CD14-positive monocyte (primary cell): ENCODE data around the gene MYO1D. TPM values are rescaled to one million over a fixed set of nuclear protein-coding genes. Genes with fewer than 3 reads are reported as not detected.
"Not testable (repeated sequence)": the region's sequence is repeated elsewhere in the genome, so short reads cannot be mapped to it uniquely, and the experiment has no call there.

Experiments
- DNase-seq, 3 donors: peaks; one replicate each; pipeline ENCODE4 v3.0.0-alpha.2; 2011 to 2022
- H2AFZ ChIP-seq: 2 replicates; pipeline ENCODE4 v1.6.0; 2012; ENCODE audit warnings: mild to moderate bottlenecking, low read depth, low read length, inconsistent platforms; ENCODE audit not compliant: insufficient read depth, poor library complexity, severe bottlenecking
- H3K27ac ChIP-seq, 2 donors: 1 replicate in 1 of 2; 2 replicates in 1 of 2; pipeline ENCODE4 v1.5.1; 2012 to 2013; ENCODE audit warnings: low read length in 2 of 2, control low read depth in 1 of 2, inconsistent platforms in 1 of 2, low read depth in 1 of 2, mild to moderate bottlenecking in 1 of 2
- H3K27me3 ChIP-seq, 2 donors: one replicate each; pipeline versions ENCODE4 v1.6.0 to v1.6.1; 2011 to 2013; ENCODE audit warnings: low read length in 2 of 2; ENCODE audit not compliant: control insufficient read depth in 2 of 2, insufficient read depth in 2 of 2
- H3K36me3 ChIP-seq, 2 donors: replicated peaks in 1 of 2; 1 replicate in 1 of 2; 2 replicates in 1 of 2; pipeline versions ENCODE4 v1.5.1 to v1.6.1; 2012 to 2013; ENCODE audit warnings: low read length in 2 of 2, control low read depth in 1 of 2, inconsistent platforms in 1 of 2, mild to moderate bottlenecking in 1 of 2; ENCODE audit not compliant: insufficient read depth in 2 of 2, control insufficient read depth in 1 of 2
- H3K4me1 ChIP-seq, 2 donors: 1 replicate in 1 of 2; 2 replicates in 1 of 2; pipeline versions ENCODE4 v1.5.1 to v1.6.1; 2012 to 2013; ENCODE audit warnings: low read length in 2 of 2, control low read depth in 1 of 2, inconsistent platforms in 1 of 2, mild to moderate bottlenecking in 1 of 2, moderate library complexity in 1 of 2; ENCODE audit not compliant: insufficient read depth in 2 of 2, control insufficient read depth in 1 of 2
- H3K4me2 ChIP-seq: replicated peaks from 2 replicates; pipeline ENCODE3; 2012; ENCODE audit warnings: low read length, moderate library complexity, mild to moderate bottlenecking; ENCODE audit not compliant: poor library complexity, severe bottlenecking; ENCODE audit errors: extremely low read depth
- H3K4me3 ChIP-seq, 3 experiments: fragments of 200-600 bp in 1 of 3; sonication (generic) in 1 of 3; replicated peaks in 1 of 3; 1 replicate in 2 of 3; 2 replicates in 1 of 3; pipeline ENCODE4 v1.5.1; 2011 to 2013; ENCODE audit warnings: low read length in 3 of 3, mild to moderate bottlenecking in 3 of 3, control low read depth in 2 of 3, low read depth in 2 of 3, inconsistent platforms in 1 of 3, moderate library complexity in 1 of 3
- H3K79me2 ChIP-seq: 2 replicates; pipeline ENCODE4 v1.6.0; 2012; ENCODE audit warnings: mild to moderate bottlenecking, control low read depth, inconsistent platforms, low read length, moderate library complexity; ENCODE audit not compliant: insufficient read depth
- H3K9ac ChIP-seq: 2 replicates; pipeline ENCODE4 v1.6.0; 2017; ENCODE audit warnings: low read length, mild to moderate bottlenecking; ENCODE audit not compliant: insufficient read depth, poor library complexity, severe bottlenecking
- H3K9me3 ChIP-seq, 2 donors: replicated peaks in 1 of 2; 1 replicate in 1 of 2; 2 replicates in 1 of 2; pipeline versions ENCODE4 v1.5.1 to v1.6.1; 2012 to 2013; ENCODE audit warnings: low read length in 2 of 2, control low read depth in 1 of 2; ENCODE audit not compliant: control insufficient read depth in 1 of 2, insufficient read depth in 1 of 2
- H4K20me1 ChIP-seq: 2 replicates; pipeline ENCODE4 v1.6.0; 2012; ENCODE audit warnings: mild to moderate bottlenecking, low read length, control low read depth, moderate library complexity; ENCODE audit not compliant: insufficient read depth
- H3K27ac Mint-ChIP-seq, 7 donors: one replicate each; pipeline ENCODE4 v1.8.0; 2020; ENCODE audit warnings: mild to moderate bottlenecking in 7 of 7, mixed read lengths in 7 of 7, moderate library complexity in 6 of 7, inconsistent platforms in 2 of 7
- H3K27me3 Mint-ChIP-seq, 3 donors: one replicate each; pipeline ENCODE4 v1.8.0; 2021 to 2022; ENCODE audit warnings: low read depth in 3 of 3, mild to moderate bottlenecking in 3 of 3, mixed read lengths in 3 of 3, moderate library complexity in 3 of 3, inconsistent platforms in 1 of 3
- H3K36me3 Mint-ChIP-seq, 2 donors: one replicate each; pipeline ENCODE4 v1.8.0; 2020; ENCODE audit warnings: mixed read lengths in 2 of 2, inconsistent platforms in 1 of 2, mild to moderate bottlenecking in 1 of 2
- H3K4me1 Mint-ChIP-seq: one replicate; pipeline ENCODE4 v1.8.0; 2020; ENCODE audit warnings: mild to moderate bottlenecking, mixed read lengths
- H3K4me3 Mint-ChIP-seq, 2 donors: one replicate each; pipeline ENCODE4 v1.8.0; 2020; ENCODE audit warnings: mild to moderate bottlenecking in 2 of 2, mixed read lengths in 2 of 2, moderate library complexity in 1 of 2
- H3K9me3 Mint-ChIP-seq, 7 donors: one replicate each; pipeline ENCODE4 v1.8.0; 2020 to 2022; ENCODE audit warnings: mixed read lengths in 7 of 7, mild to moderate bottlenecking in 6 of 7, moderate library complexity in 6 of 7, inconsistent platforms in 2 of 7
- CTCF ChIP-seq: fragments of 200-600 bp; IDR thresholded peaks from one replicate; pipeline ENCODE4 v1.8.0; 2022; ENCODE audit warnings: antibody characterized with exemption, mild to moderate bottlenecking
- WGBS: methylation state at CpG from one replicate; pipeline ENCODE4 v1.1.5; 2013; ENCODE audit warnings: missing lambda C conversion rate; ENCODE audit not compliant: insufficient coverage; 5-methylcytosine and 5-hydroxymethylcytosine counted together
- intact Hi-C, 2 donors: fragments of 100-400 bp; cut with micrococcal nuclease; formaldehyde crosslinking; loops; one replicate each; pipeline versions ENCODE4 v1.15.0 to v1.15.1; 2023
- polyA plus RNA-seq, 3 donors: library from polyadenylated mRNA; depleted of rRNA in 1 of 3; unstranded in 2 of 3; stranded (reverse) in 1 of 3; fragments of 300-500 nt in 2 of 3; fragments of >200 nt in 1 of 3; fragmentation: Illumina TruSeq in 2 of 3; gene quantifications; 1 replicate in 2 of 3; 2 replicates in 1 of 3; pipeline ENCODE4 v1.2.3, GENCODE V29; 2012 to 2021

MYO1D gene
- polyA plus RNA-seq, 3 donors = 0.22 to 0.39 (median 0.26) TPM

GRCh38 chr17:32896647-32897258, 19.8 kb upstream of the MYO1D start:
- Histone ChIP-seq H3K9ac (no peak overlapping the region), H3K4me2 (no peak overlapping the region), H3K4me3 (no peak overlapping the region), H3K36me3 (no peaks in the 10 kb centered on the region), H3K9me3 (no peaks in the 10 kb centered on the region), H3K4me1 (no peaks in the 10 kb centered on the region), H3K27me3 (peaks cover 0 to 4% of the 10 kb centered on the region in 2 donors), H2AFZ (no peak overlapping the region), H4K20me1 (no peaks in the 10 kb centered on the region), H3K79me2 (no peaks in the 10 kb centered on the region), H3K27ac (no peak overlapping the region)
- no peaks in the 10 kb centered on the region for H3K36me3 Mint-ChIP-seq
- peaks cover 0 to 4% (median 0%) of the 10 kb centered on the region in 7 donors for H3K9me3 Mint-ChIP-seq
- intact Hi-C loops = no loop called here
- H3K27me3 Mint-ChIP-seq = peaks cover 0 to 10% (median 0%) of the 10 kb centered on the region in 3 donors
- H3K4me1 Mint-ChIP-seq = no peaks in the 10 kb centered on the region
- no peak for DNase-seq
- peak overlapping the region in 1 of 7 donors; percentile 23 for H3K27ac Mint-ChIP-seq
- TF ChIP-seq CTCF = no peak
- no peak overlapping the region for H3K4me3 Mint-ChIP-seq
- no CpG with 5 or more reads among the region's 2 CpGs for WGBS

- no peak overlapping the region for H2AFZ ChIP-seq
- no peaks in the 10 kb centered on the region for H3K4me1 Mint-ChIP-seq
These were observed 17.3 kb upstream of the MYO1D start for GRCh38 chr17:32894245-32894644.

GRCh38 chr17:32887410-32887809, 10.5 kb upstream of the MYO1D start:
- H2AFZ ChIP-seq, H3K27me3 ChIP-seq, H4K20me1 ChIP-seq, H3K4me2 ChIP-seq, H3K9me3 Mint-ChIP-seq, H3K4me1 ChIP-seq, H3K27ac ChIP-seq, H3K4me3 ChIP-seq, H3K79me2 ChIP-seq, H3K36me3 ChIP-seq, H3K36me3 Mint-ChIP-seq, H3K27me3 Mint-ChIP-seq, DNase-seq, H3K9ac ChIP-seq, intact Hi-C loops, H3K4me3 Mint-ChIP-seq, H3K27ac Mint-ChIP-seq, H3K4me1 Mint-ChIP-seq, H3K9me3 ChIP-seq: not testable (repeated sequence)
- no CpG with 5 or more reads among the region's 14 CpGs for WGBS

More at GRCh38 chr17:32894245-32894644, 17.3 kb upstream of the MYO1D start:
- Mint-ChIP-seq H3K4me3 (no peak overlapping the region), H3K27ac (no peak overlapping the region), H3K36me3 (no peaks in the 10 kb centered on the region), H3K9me3 (no peaks in the 10 kb centered on the region), H3K27me3 (peaks cover 0 to 6% (median 0%) of the 10 kb centered on the region in 3 donors)
- intact Hi-C loops = no loop called here
- no peaks in the 10 kb centered on the region for H4K20me1 ChIP-seq
- no peak overlapping the region for H3K9ac ChIP-seq
- no peak for TF ChIP-seq CTCF
- WGBS = 84% methylated on average over 3 of the region's 4 CpGs
- DNase-seq = no peak
- H3K27me3 ChIP-seq = peaks cover 0 to 3% of the 10 kb centered on the region in 2 donors
- no peaks in the 10 kb centered on the region for H3K36me3 ChIP-seq
- no peaks in the 10 kb centered on the region for H3K4me1 ChIP-seq
- no peak overlapping the region for H3K4me2 ChIP-seq
- no peaks in the 10 kb centered on the region for H3K79me2 ChIP-seq
- no peak overlapping the region for H3K27ac ChIP-seq
- H3K4me3 ChIP-seq = no peak overlapping the region
- no peaks in the 10 kb centered on the region for H3K9me3 ChIP-seq
